BE2C (cell line): ENCODE results near the gene TNFAIP8L1.

Source experiments
- DNase-seq: peaks from one replicate; pipeline ENCODE4 v3.0.0-alpha.2; 2020
- H3K27me3 ChIP-seq: fragments of 250-450 bp; sonication (Bioruptor Pico); 2 replicates; pipeline ENCODE4 v1.5.1; 2020; ENCODE audit warnings: mild to moderate bottlenecking
- H3K36me3 ChIP-seq: fragments of 250-450 bp; sonication (Bioruptor Pico); 2 replicates; pipeline ENCODE4 v1.5.1; 2020; ENCODE audit warnings: mild to moderate bottlenecking
- H3K4me1 ChIP-seq: fragments of 250-450 bp; sonication (Bioruptor Pico); 2 replicates; pipeline ENCODE4 v1.5.1; 2020
- H3K4me3 ChIP-seq: 2 replicates; pipeline ENCODE4 v1.5.1; 2011; ENCODE audit warnings: low read depth, low read length
- H3K9me3 ChIP-seq: fragments of 250-450 bp; sonication (Bioruptor Pico); 2 replicates; pipeline ENCODE4 v1.5.1; 2020
- CTCF ChIP-seq: IDR thresholded peaks from 2 replicates; pipeline ENCODE4 v1.5.1; 2012; ENCODE audit warnings: mild to moderate bottlenecking, low read depth, low read length

TNFAIP8L1 gene

GRCh38 chr19:4633140-4633967 lies 6.0 kb upstream of the TNFAIP8L1 start:
- Histone ChIP-seq H3K36me3 (no peaks in the 10 kb centered on the region), H3K4me3 (no peak overlapping the region), H3K27me3 (no peaks in the 10 kb centered on the region), H3K9me3 (no peaks in the 10 kb centered on the region), H3K4me1 (peaks cover 4% of the 10 kb centered on the region; the same call in 1 of the 2 replicates)
- peak; percentile 86 for TF ChIP-seq CTCF
- DNase-seq = peak; percentile 68

- Histone ChIP-seq H3K4me1 (peaks cover 4% of the 10 kb centered on the region; the same call in 1 of the 2 replicates), H3K27me3 (no peaks in the 10 kb centered on the region), H3K9me3 (no peaks in the 10 kb centered on the region), H3K4me3 (peak overlapping the region; percentile 56), H3K36me3 (no peaks in the 10 kb centered on the region)
- TF ChIP-seq CTCF = no peak
- no peak for DNase-seq
Measured at GRCh38 chr19:4635754-4636116, 3.6 kb upstream of the TNFAIP8L1 start.

GRCh38 chr19:4636151-4636717 lies 3.1 kb upstream of the TNFAIP8L1 start:
- H3K4me3 ChIP-seq = peak overlapping the region; percentile 56
- TF ChIP-seq CTCF = peak; percentile 78
- no peaks in the 10 kb centered on the region for H3K36me3 ChIP-seq
- H3K27me3 ChIP-seq = no peaks in the 10 kb centered on the region
- no peaks in the 10 kb centered on the region for H3K9me3 ChIP-seq
- peaks cover 4% of the 10 kb centered on the region; the same call in 1 of the 2 replicates for H3K4me1 ChIP-seq
- DNase-seq = peak; percentile 83

- peaks cover 4% of the 10 kb centered on the region; the same call in 1 of the 2 replicates for H3K4me1 ChIP-seq
- no peak overlapping the region; the same call in 1 of the 2 replicates for H3K4me3 ChIP-seq
- TF ChIP-seq CTCF = no peak
Measured at GRCh38 chr19:4636761-4637160, 2.6 kb upstream of the TNFAIP8L1 start.

GRCh38 chr19:4638317-4638716 lies 999 bp upstream of the TNFAIP8L1 start:
- Histone ChIP-seq H3K36me3 (no peaks in the 10 kb centered on the region), H3K9me3 (no peaks in the 10 kb centered on the region), H3K4me1 (peaks cover 4% of the 10 kb centered on the region; the same call in 1 of the 2 replicates), H3K4me3 (no peak overlapping the region), H3K27me3 (no peaks in the 10 kb centered on the region)
- no peak for DNase-seq
- no peak for TF ChIP-seq CTCF

More at GRCh38 chr19:4636761-4637160, 2.6 kb upstream of the TNFAIP8L1 start:
- DNase-seq = no peak
- no peaks in the 10 kb centered on the region for H3K36me3 ChIP-seq
- no peaks in the 10 kb centered on the region for H3K27me3 ChIP-seq
- H3K9me3 ChIP-seq = no peaks in the 10 kb centered on the region
